NCI-H1694 treated with DMSO at 0.1 percent for 48 hours (cell line): ENCODE results near the gene MMP7.

Experiments
- DNase-seq: peaks from one replicate; lab custom pipeline; 2025; lab: John Stamatoyannopoulos, UW

MMP7 gene

GRCh38 chr11:102530558-102530957 is at the start of gene MMP7:
TSS of gene MMP7 (minus strand) at chr11:102530747. CDS start at chr11:102530700, 47 bp downstream.
- no peak for DNase-seq

- no peak for DNase-seq
These were observed 47.2 kb upstream of the MMP7 start for GRCh38 chr11:102577723-102578122.

GRCh38 chr11:102577182-102577581 is 46.6 kb upstream of the MMP7 start:
- DNase-seq: no peak

- no peak for DNase-seq
These were observed 45.8 kb upstream of the MMP7 start for GRCh38 chr11:102576350-102576749.

GRCh38 chr11:102575012-102575411 is 44.5 kb upstream of the MMP7 start:
- no peak for DNase-seq

GRCh38 chr11:102573851-102574250 is 43.3 kb upstream of the MMP7 start:
- DNase-seq: no peak

GRCh38 chr11:102572554-102573220 is 42.1 kb upstream of the MMP7 start:
- DNase-seq: no peak

GRCh38 chr11:102568851-102569250 is 38.3 kb upstream of the MMP7 start:
- no peak for DNase-seq

- DNase-seq: no peak
These were observed 35.6 kb upstream of the MMP7 start for GRCh38 chr11:102566112-102566511.

- no peak for DNase-seq
These were observed 33.6 kb upstream of the MMP7 start for GRCh38 chr11:102564110-102564509.

GRCh38 chr11:102561636-102562035 is 31.1 kb upstream of the MMP7 start:
- DNase-seq: no peak

GRCh38 chr11:102560555-102561011 is 30.0 kb upstream of the MMP7 start:
- DNase-seq: no peak

- no peak for DNase-seq
These were observed 29.3 kb upstream of the MMP7 start for GRCh38 chr11:102559839-102560238.

- no peak for DNase-seq
These were observed 24.5 kb upstream of the MMP7 start for GRCh38 chr11:102555091-102555490.

GRCh38 chr11:102553835-102554282 is 23.3 kb upstream of the MMP7 start:
- no peak for DNase-seq

GRCh38 chr11:102552447-102553194 is 22.1 kb upstream of the MMP7 start:
- no peak for DNase-seq

GRCh38 chr11:102552020-102552419 is 21.5 kb upstream of the MMP7 start:
- no peak for DNase-seq

GRCh38 chr11:102551169-102551781 is 20.7 kb upstream of the MMP7 start:
- no peak for DNase-seq

- no peak for DNase-seq
These were observed 16.4 kb upstream of the MMP7 start for GRCh38 chr11:102546923-102547471.

- DNase-seq: no peak
These were observed 15.9 kb upstream of the MMP7 start for GRCh38 chr11:102546427-102546826.

GRCh38 chr11:102545701-102546100 is 15.2 kb upstream of the MMP7 start:
- DNase-seq: no peak

- no peak for DNase-seq
These were observed 14.0 kb upstream of the MMP7 start for GRCh38 chr11:102544594-102544993.

- no peak for DNase-seq
These were observed 9.0 kb upstream of the MMP7 start for GRCh38 chr11:102539567-102539966.
